Panc1 (cell line): ENCODE results near the gene UGT1A6. TPM values are rescaled to one million over a fixed set of nuclear protein-coding genes. Genes with fewer than 3 reads are reported as not detected.

ENCODE experiments used
- total RNA-seq: library from RNA; stranded (reverse); gene quantifications from one replicate; pipeline ENCODE4 v1.2.1, GENCODE V29; 2021; ENCODE audit not compliant: unreplicated experiment

Gene UGT1A6
- total RNA-seq, 1 experiment from 2014 or later, result not detected

Other genes starting within 250 kb of the UGT1A6 start
- gene USP40, start 126.1 kb upstream of the UGT1A6 start, total RNA-seq, result 26.6 TPM
- gene UGT1A8, start 75.3 kb upstream of the UGT1A6 start, total RNA-seq, result 0.15 TPM
- not detected for gene UGT1A10, start 56.4 kb upstream of the UGT1A6 start, total RNA-seq
- not detected for gene UGT1A9, start 21.0 kb upstream of the UGT1A6 start, total RNA-seq
- not detected for gene UGT1A7, start 11.0 kb upstream of the UGT1A6 start, total RNA-seq
- gene UGT1A5, start 20.0 kb downstream of the UGT1A6 start, total RNA-seq, result not detected
- gene UGT1A4, start 25.8 kb downstream of the UGT1A6 start, total RNA-seq, result not detected
- gene UGT1A3, start 36.2 kb downstream of the UGT1A6 start, total RNA-seq, result not detected
- not detected for gene UGT1A1, start 67.4 kb downstream of the UGT1A6 start, total RNA-seq
- not detected for gene MROH2A, start 85.4 kb downstream of the UGT1A6 start, total RNA-seq
- gene HJURP, start 161.6 kb downstream of the UGT1A6 start, total RNA-seq, result 87.0 TPM
- 3.9 TPM for gene TRPM8, start 224.5 kb downstream of the UGT1A6 start, total RNA-seq